GM23338 (cell line): ENCODE results near the gene HSD11B2. TPM values are rescaled to one million over a fixed set of nuclear protein-coding genes. Genes with fewer than 3 reads are reported as not detected.

Source experiments
- ATAC-seq: fragments of 200-7000 bp; cut with Tn5 transposase; 3 replicates; pipeline ENCODE4 v1.9.1; 2020
- DNase-seq: peaks from one replicate; pipeline ENCODE4 v3.0.0-alpha.2; 2015; ENCODE audit warnings: low spot score
- H2AFZ ChIP-seq: fragments of 200-600 bp; sonication (generic); 2 replicates; pipeline ENCODE4 v1.8.0; 2016; ENCODE audit warnings: antibody characterized with exemption, mild to moderate bottlenecking, moderate library complexity
- H3F3A ChIP-seq: fragments of 200-600 bp; sonication (generic); replicated peaks from 2 replicates; pipeline ENCODE4 v1.8.0; 2017; ENCODE audit warnings: antibody characterized with exemption, mixed run types, low read depth
- H3K27ac ChIP-seq: fragments of 200-600 bp; sonication (generic); 2 replicates; pipeline ENCODE4 v1.6.1; 2016; ENCODE audit warnings: low read depth
- H3K27me3 ChIP-seq: fragments of 200-600 bp; sonication (generic); 2 replicates; pipeline ENCODE4 v1.8.0; 2016; ENCODE audit warnings: mild to moderate bottlenecking, mixed run types, moderate library complexity; ENCODE audit not compliant: insufficient read depth
- H3K36me3 ChIP-seq: fragments of 200-600 bp; sonication (generic); 2 replicates; pipeline ENCODE4 v1.8.0; 2016; ENCODE audit warnings: mild to moderate bottlenecking; ENCODE audit not compliant: insufficient read depth
- H3K4me1 ChIP-seq: fragments of 200-600 bp; sonication (generic); 2 replicates; pipeline ENCODE4 v1.8.0; 2016; ENCODE audit warnings: mild to moderate bottlenecking, moderate library complexity; ENCODE audit not compliant: insufficient read depth
- H3K4me2 ChIP-seq: fragments of 200-600 bp; sonication (generic); 2 replicates; pipeline ENCODE4 v1.7.1; 2017; ENCODE audit warnings: mixed run types
- H3K4me3 ChIP-seq: fragments of 200-600 bp; sonication (generic); 2 replicates; pipeline ENCODE4 v1.6.1; 2016; ENCODE audit warnings: mixed run types
- H3K79me2 ChIP-seq: fragments of 200-600 bp; sonication (generic); replicated peaks from 2 replicates; pipeline ENCODE4 v1.8.0; 2017; ENCODE audit warnings: mild to moderate bottlenecking; ENCODE audit not compliant: insufficient read depth
- H3K9me2 ChIP-seq: fragments of 200-600 bp; sonication (generic); 2 replicates; pipeline ENCODE4 v1.8.0; 2017; ENCODE audit not compliant: insufficient read depth
- H4K20me1 ChIP-seq: fragments of 200-600 bp; sonication (generic); replicated peaks from 2 replicates; pipeline ENCODE4 v1.8.0; 2017; ENCODE audit warnings: mild to moderate bottlenecking; ENCODE audit not compliant: insufficient read depth
- H3K27ac Mint-ChIP-seq: 2 replicates; pipeline ENCODE4 v1.8.0; 2020; ENCODE audit warnings: inconsistent platforms, mild to moderate bottlenecking, moderate library complexity, mixed read lengths
- H3K27me3 Mint-ChIP-seq: 3 replicates; pipeline ENCODE4 v1.8.0; 2022; ENCODE audit warnings: low read depth, mild to moderate bottlenecking, moderate library complexity, mixed read lengths, inconsistent platforms; ENCODE audit not compliant: insufficient read depth, poor library complexity
- H3K36me3 Mint-ChIP-seq: 3 replicates; pipeline ENCODE4 v1.8.0; 2021; ENCODE audit warnings: low read depth, mild to moderate bottlenecking, inconsistent platforms, moderate library complexity, mixed read lengths
- H3K4me1 Mint-ChIP-seq: 3 replicates; pipeline ENCODE4 v1.8.0; 2020; ENCODE audit warnings: mild to moderate bottlenecking, inconsistent platforms, mixed read lengths
- H3K4me3 Mint-ChIP-seq: 3 replicates; pipeline ENCODE4 v1.8.0; 2021; ENCODE audit warnings: moderate library complexity, mild to moderate bottlenecking, inconsistent platforms, mixed read lengths
- H3K9me3 Mint-ChIP-seq: 3 replicates; pipeline ENCODE4 v1.8.0; 2020; ENCODE audit warnings: moderate library complexity, mild to moderate bottlenecking, inconsistent platforms, mixed read lengths
- CREB1 ChIP-seq: fragments of 250-450 bp; sonication (Bioruptor Pico); IDR thresholded peaks from 2 replicates; pipeline ENCODE4 v1.5.0; 2020; ENCODE audit warnings: low read depth, mild to moderate bottlenecking, moderate library complexity
- EZH2 ChIP-seq: fragments of 200-600 bp; sonication (generic); IDR thresholded peaks from one replicate; pipeline ENCODE4 v1.8.0; 2017; ENCODE audit warnings: antibody characterized with exemption, mild to moderate bottlenecking, low read depth; ENCODE audit not compliant: unreplicated experiment
- EZH2phosphoT487 ChIP-seq: fragments of 200-600 bp; sonication (generic); IDR thresholded peaks from one replicate; pipeline ENCODE4 v1.8.1; 2018; ENCODE audit warnings: antibody characterized with exemption; ENCODE audit not compliant: unreplicated experiment
- JUNB ChIP-seq: IDR thresholded peaks from one replicate; pipeline ENCODE4 v1.6.1; 2016; ENCODE audit warnings: antibody characterized with exemption; ENCODE audit not compliant: unreplicated experiment
- NANOG ChIP-seq: IDR thresholded peaks from 2 replicates; pipeline ENCODE4 v1.6.1; 2016; ENCODE audit warnings: antibody characterized with exemption, borderline replicate concordance
- POLR2AphosphoS5 ChIP-seq: IDR thresholded peaks from 2 replicates; pipeline ENCODE4 v1.6.1; 2016; ENCODE audit warnings: antibody characterized with exemption, low read depth
- STAT1 ChIP-seq: IDR thresholded peaks from one replicate; pipeline ENCODE4 v1.6.1; 2016; ENCODE audit warnings: antibody characterized with exemption; ENCODE audit not compliant: unreplicated experiment
- ZNF114 ChIP-seq: fragments of 250-450 bp; sonication (Bioruptor Pico); IDR thresholded peaks from 2 replicates; pipeline ENCODE4 v1.5.0; 2020; ENCODE audit warnings: mild to moderate bottlenecking, moderate library complexity
- ZNF331 ChIP-seq: fragments of 250-450 bp; sonication (Bioruptor Pico); IDR thresholded peaks from 2 replicates; pipeline ENCODE4 v1.5.0; 2020; ENCODE audit warnings: low read depth, mild to moderate bottlenecking, moderate library complexity
- polyA plus RNA-seq: library from polyadenylated mRNA; unstranded; fragments of >200 nt; fragmentation: Nextera tagmentation; extraction: Ambion mirVana; gene quantifications from 2 replicates; pipeline ENCODE4 v1.2.1, GENCODE V29; 2016
- total RNA-seq: library from RNA; depleted of rRNA; stranded (reverse); fragments of >200 nt; shearing (Covaris generic); gene quantifications from 2 replicates; pipeline ENCODE4 v1.2.3, GENCODE V29; 2014
- TF ChIP-seq, protein P1 (sequence below): IDR thresholded peaks from 2 replicates; pipeline ENCODE4 v1.6.1; 2016; ENCODE audit warnings: antibody characterized with exemption
- TF ChIP-seq, protein P2 (sequence below), 2 experiments: fragments of 200-600 bp in 1 of 2; sonication (generic) in 1 of 2; conservative IDR thresholded peaks; 2 replicates each; pipeline versions ENCODE4 v1.5.1 to v1.6.1; 2016 to 2017; ENCODE audit warnings: antibody characterized with exemption in 2 of 2, low read depth in 2 of 2, mild to moderate bottlenecking in 2 of 2, moderate library complexity in 1 of 2
- TF ChIP-seq, protein P3 (sequence below): IDR thresholded peaks from one replicate; pipeline ENCODE4 v1.6.1; 2018; ENCODE audit warnings: antibody characterized with exemption; ENCODE audit not compliant: unreplicated experiment
- TF ChIP-seq, protein P4 (sequence below): fragments of 250-450 bp; sonication (Bioruptor Pico); IDR thresholded peaks from 2 replicates; pipeline ENCODE4 v1.5.0; 2020; ENCODE audit warnings: mild to moderate bottlenecking, moderate library complexity

The HSD11B2 gene
- total and polyA plus RNA-seq, 2 experiments from 2014 or later = 14.8 to 23.0 TPM

DNA sequence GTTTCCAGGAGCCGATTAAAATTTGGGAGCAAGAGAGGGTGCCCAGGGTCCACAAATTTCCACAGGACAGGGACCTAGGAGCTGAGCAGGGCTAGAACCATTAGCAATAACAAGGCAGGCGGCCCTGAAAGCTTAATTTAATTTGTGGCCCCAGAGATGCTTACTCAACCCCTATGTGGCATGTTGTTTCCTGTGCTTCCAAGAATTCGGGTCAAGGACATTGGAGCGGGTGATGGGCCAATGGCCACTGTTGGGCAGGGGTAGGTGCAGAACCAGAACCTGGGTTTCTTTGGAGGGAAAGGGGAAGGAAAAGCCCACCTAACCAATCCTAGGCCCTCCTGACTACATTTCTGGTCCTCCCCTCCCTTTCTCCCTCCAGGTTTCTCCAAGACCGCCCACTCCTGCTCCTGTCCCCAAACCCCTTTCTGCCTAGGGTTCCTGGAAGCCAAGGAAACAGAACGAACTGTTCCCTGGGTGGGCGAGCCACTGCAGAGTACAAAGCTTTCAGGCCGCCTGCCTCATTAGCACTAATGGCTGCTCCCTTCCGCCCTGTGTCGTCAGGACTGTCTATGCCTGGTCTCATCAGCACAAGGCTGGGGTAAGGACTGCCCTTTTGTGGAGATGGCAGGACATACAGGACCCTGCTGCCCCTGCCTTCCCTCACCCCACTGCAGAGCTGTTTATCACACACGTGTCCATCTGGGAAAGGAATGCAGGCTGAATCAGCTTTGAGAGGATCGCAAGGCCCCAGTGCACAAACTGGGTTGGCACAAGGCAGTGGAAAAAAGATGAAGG is 53.0 kb downstream of the HSD11B2 start:
- H3K27me3 ChIP-seq = peaks cover 34% of the 10 kb centered on the region
- ATAC-seq (no peak), DNase-seq (no peak)
- Mint-ChIP-seq H3K36me3 (no peaks in the 10 kb centered on the region), H3K4me3 (no peak overlapping the region), H3K4me1 (peaks cover 7% of the 10 kb centered on the region; the same call in 2 of the 3 replicates), H3K9me3 (no peaks in the 10 kb centered on the region; the same call in 2 of the 3 replicates), H3K27me3 (peaks cover 51% of the 10 kb centered on the region), H3K27ac (no peak overlapping the region)
- H3K4me1 ChIP-seq = peaks cover 7% of the 10 kb centered on the region
- no peak overlapping the region for H3K4me2 ChIP-seq
- H2AFZ ChIP-seq = no peak overlapping the region
- no peak overlapping the region for H3K27ac ChIP-seq
- peaks cover 11% of the 10 kb centered on the region for H3K79me2 ChIP-seq
- no peak overlapping the region for H3K4me3 ChIP-seq
- H4K20me1 ChIP-seq = no peaks in the 10 kb centered on the region; the same call in 1 of the 2 replicates
- no peaks in the 10 kb centered on the region for H3K9me2 ChIP-seq
- H3K36me3 ChIP-seq = no peaks in the 10 kb centered on the region
- TF ChIP-seq ZNF114 (CRISPR knock-in tag) (no peak), ZNF331 (CRISPR knock-in tag) (no peak), JUNB (no peak), EZH2phosphoT487 (no peak), POLR2AphosphoS5 (no peak), CREB1 (CRISPR knock-in tag) (no peak), EZH2 (no peak), STAT1 (no peak), NANOG (no peak)
- TF ChIP-seq, protein P1, sequence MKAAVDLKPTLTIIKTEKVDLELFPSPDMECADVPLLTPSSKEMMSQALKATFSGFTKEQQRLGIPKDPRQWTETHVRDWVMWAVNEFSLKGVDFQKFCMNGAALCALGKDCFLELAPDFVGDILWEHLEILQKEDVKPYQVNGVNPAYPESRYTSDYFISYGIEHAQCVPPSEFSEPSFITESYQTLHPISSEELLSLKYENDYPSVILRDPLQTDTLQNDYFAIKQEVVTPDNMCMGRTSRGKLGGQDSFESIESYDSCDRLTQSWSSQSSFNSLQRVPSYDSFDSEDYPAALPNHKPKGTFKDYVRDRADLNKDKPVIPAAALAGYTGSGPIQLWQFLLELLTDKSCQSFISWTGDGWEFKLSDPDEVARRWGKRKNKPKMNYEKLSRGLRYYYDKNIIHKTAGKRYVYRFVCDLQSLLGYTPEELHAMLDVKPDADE = no peak
- TF ChIP-seq, protein P2, sequence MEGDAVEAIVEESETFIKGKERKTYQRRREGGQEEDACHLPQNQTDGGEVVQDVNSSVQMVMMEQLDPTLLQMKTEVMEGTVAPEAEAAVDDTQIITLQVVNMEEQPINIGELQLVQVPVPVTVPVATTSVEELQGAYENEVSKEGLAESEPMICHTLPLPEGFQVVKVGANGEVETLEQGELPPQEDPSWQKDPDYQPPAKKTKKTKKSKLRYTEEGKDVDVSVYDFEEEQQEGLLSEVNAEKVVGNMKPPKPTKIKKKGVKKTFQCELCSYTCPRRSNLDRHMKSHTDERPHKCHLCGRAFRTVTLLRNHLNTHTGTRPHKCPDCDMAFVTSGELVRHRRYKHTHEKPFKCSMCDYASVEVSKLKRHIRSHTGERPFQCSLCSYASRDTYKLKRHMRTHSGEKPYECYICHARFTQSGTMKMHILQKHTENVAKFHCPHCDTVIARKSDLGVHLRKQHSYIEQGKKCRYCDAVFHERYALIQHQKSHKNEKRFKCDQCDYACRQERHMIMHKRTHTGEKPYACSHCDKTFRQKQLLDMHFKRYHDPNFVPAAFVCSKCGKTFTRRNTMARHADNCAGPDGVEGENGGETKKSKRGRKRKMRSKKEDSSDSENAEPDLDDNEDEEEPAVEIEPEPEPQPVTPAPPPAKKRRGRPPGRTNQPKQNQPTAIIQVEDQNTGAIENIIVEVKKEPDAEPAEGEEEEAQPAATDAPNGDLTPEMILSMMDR (conservative IDR thresholded peaks at IDR 0.05; ENCODE audit: low read depth in 2 of 2) = no peak
- TF ChIP-seq, protein P3, sequence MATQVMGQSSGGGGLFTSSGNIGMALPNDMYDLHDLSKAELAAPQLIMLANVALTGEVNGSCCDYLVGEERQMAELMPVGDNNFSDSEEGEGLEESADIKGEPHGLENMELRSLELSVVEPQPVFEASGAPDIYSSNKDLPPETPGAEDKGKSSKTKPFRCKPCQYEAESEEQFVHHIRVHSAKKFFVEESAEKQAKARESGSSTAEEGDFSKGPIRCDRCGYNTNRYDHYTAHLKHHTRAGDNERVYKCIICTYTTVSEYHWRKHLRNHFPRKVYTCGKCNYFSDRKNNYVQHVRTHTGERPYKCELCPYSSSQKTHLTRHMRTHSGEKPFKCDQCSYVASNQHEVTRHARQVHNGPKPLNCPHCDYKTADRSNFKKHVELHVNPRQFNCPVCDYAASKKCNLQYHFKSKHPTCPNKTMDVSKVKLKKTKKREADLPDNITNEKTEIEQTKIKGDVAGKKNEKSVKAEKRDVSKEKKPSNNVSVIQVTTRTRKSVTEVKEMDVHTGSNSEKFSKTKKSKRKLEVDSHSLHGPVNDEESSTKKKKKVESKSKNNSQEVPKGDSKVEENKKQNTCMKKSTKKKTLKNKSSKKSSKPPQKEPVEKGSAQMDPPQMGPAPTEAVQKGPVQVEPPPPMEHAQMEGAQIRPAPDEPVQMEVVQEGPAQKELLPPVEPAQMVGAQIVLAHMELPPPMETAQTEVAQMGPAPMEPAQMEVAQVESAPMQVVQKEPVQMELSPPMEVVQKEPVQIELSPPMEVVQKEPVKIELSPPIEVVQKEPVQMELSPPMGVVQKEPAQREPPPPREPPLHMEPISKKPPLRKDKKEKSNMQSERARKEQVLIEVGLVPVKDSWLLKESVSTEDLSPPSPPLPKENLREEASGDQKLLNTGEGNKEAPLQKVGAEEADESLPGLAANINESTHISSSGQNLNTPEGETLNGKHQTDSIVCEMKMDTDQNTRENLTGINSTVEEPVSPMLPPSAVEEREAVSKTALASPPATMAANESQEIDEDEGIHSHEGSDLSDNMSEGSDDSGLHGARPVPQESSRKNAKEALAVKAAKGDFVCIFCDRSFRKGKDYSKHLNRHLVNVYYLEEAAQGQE = no peak
- TF ChIP-seq, protein P4, sequence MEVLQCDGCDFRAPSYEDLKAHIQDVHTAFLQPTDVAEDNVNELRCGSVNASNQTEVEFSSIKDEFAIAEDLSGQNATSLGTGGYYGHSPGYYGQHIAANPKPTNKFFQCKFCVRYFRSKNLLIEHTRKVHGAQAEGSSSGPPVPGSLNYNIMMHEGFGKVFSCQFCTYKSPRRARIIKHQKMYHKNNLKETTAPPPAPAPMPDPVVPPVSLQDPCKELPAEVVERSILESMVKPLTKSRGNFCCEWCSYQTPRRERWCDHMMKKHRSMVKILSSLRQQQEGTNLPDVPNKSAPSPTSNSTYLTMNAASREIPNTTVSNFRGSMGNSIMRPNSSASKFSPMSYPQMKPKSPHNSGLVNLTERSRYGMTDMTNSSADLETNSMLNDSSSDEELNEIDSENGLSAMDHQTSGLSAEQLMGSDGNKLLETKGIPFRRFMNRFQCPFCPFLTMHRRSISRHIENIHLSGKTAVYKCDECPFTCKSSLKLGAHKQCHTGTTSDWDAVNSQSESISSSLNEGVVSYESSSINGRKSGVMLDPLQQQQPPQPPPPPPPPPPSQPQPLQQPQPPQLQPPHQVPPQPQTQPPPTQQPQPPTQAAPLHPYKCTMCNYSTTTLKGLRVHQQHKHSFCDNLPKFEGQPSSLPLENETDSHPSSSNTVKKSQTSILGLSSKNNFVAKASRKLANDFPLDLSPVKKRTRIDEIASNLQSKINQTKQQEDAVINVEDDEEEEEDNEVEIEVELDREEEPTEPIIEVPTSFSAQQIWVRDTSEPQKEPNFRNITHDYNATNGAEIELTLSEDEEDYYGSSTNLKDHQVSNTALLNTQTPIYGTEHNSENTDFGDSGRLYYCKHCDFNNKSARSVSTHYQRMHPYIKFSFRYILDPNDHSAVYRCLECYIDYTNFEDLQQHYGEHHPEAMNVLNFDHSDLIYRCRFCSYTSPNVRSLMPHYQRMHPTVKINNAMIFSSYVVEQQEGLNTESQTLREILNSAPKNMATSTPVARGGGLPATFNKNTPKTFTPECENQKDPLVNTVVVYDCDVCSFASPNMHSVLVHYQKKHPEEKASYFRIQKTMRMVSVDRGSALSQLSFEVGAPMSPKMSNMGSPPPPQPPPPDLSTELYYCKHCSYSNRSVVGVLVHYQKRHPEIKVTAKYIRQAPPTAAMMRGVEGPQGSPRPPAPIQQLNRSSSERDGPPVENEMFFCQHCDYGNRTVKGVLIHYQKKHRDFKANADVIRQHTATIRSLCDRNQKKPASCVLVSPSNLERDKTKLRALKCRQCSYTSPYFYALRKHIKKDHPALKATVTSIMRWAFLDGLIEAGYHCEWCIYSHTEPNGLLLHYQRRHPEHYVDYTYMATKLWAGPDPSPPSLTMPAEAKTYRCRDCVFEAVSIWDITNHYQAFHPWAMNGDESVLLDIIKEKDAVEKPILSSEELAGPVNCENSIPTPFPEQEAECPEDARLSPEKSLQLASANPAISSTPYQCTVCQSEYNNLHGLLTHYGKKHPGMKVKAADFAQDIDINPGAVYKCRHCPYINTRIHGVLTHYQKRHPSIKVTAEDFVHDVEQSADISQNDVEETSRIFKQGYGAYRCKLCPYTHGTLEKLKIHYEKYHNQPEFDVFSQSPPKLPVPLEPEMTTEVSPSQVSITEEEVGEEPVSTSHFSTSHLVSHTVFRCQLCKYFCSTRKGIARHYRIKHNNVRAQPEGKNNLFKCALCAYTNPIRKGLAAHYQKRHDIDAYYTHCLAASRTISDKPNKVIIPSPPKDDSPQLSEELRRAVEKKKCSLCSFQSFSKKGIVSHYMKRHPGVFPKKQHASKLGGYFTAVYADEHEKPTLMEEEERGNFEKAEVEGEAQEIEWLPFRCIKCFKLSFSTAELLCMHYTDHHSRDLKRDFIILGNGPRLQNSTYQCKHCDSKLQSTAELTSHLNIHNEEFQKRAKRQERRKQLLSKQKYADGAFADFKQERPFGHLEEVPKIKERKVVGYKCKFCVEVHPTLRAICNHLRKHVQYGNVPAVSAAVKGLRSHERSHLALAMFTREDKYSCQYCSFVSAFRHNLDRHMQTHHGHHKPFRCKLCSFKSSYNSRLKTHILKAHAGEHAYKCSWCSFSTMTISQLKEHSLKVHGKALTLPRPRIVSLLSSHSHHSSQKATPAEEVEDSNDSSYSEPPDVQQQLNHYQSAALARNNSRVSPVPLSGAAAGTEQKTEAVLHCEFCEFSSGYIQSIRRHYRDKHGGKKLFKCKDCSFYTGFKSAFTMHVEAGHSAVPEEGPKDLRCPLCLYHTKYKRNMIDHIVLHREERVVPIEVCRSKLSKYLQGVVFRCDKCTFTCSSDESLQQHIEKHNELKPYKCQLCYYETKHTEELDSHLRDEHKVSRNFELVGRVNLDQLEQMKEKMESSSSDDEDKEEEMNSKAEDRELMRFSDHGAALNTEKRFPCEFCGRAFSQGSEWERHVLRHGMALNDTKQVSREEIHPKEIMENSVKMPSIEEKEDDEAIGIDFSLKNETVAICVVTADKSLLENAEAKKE (CRISPR knock-in tag) = no peak
- 0 out of 2 replicates have a peak, but pooled peaks cover 6% of the 10 kb centered on the region for H3F3A ChIP-seq
